Kidney (tissue), 14 donors: ENCODE results near the gene PRKRA. TPM values are rescaled to one million over a fixed set of nuclear protein-coding genes. Genes with fewer than 3 reads are reported as not detected.
"Not testable (repeated sequence)": the region's sequence is repeated elsewhere in the genome, so short reads cannot be mapped to it uniquely, and the experiment has no call there.

Experiments
- DNase-seq, 5 donors: peaks; one replicate each; pipeline ENCODE4 v3.0.0-alpha.2; 2013 to 2020
- FAIRE-seq: peaks from 2 replicates; lab custom pipeline; 2012; peaks lifted over from hg19 to GRCh38; lab: Jason Lieb, UNC
- H3K27ac ChIP-seq, 2 donors: one replicate each; pipeline ENCODE4 v1.7.0; 2013; ENCODE audit warnings: low read depth in 2 of 2, low read length in 2 of 2, inconsistent platforms in 1 of 2
- H3K27me3 ChIP-seq: one replicate; pipeline ENCODE4 v1.7.1; 2013; ENCODE audit warnings: low read length, inconsistent platforms; ENCODE audit not compliant: control insufficient read depth, insufficient read depth
- H3K36me3 ChIP-seq, 3 donors: one replicate each; pipeline versions ENCODE4 v1.7.0 to v1.7.1; 2013; ENCODE audit warnings: low read length in 3 of 3, control low read depth in 1 of 3, inconsistent platforms in 1 of 3; ENCODE audit not compliant: insufficient read depth in 3 of 3, control insufficient read depth in 2 of 3
- H3K4me1 ChIP-seq, 3 donors: one replicate each; pipeline versions ENCODE4 v1.7.0 to v1.7.1; 2013; ENCODE audit warnings: low read length in 3 of 3, inconsistent platforms in 1 of 3, low read depth in 1 of 3; ENCODE audit not compliant: control insufficient read depth in 2 of 3, insufficient read depth in 2 of 3
- H3K4me3 ChIP-seq, 3 donors: one replicate each; pipeline versions ENCODE4 v1.7.0 to v1.8.1; 2013; ENCODE audit warnings: low read length in 3 of 3, control low read depth in 1 of 3, inconsistent platforms in 1 of 3
- H3K9ac ChIP-seq, 3 donors: one replicate each; pipeline versions ENCODE4 v1.7.0 to v1.7.1; 2013; ENCODE audit warnings: low read length in 3 of 3, control low read depth in 1 of 3, inconsistent platforms in 1 of 3
- H3K9me3 ChIP-seq, 3 donors: one replicate each; pipeline versions ENCODE4 v1.7.0 to v1.7.1; 2013; ENCODE audit warnings: low read length in 3 of 3, control low read depth in 1 of 3, inconsistent platforms in 1 of 3; ENCODE audit not compliant: control insufficient read depth in 2 of 3, insufficient read depth in 1 of 3
- CTCF ChIP-seq: IDR thresholded peaks from 3 replicates; pipeline ENCODE4 v1.5.1; 2012; ENCODE audit warnings: mild to moderate bottlenecking, moderate library complexity, borderline replicate concordance; ENCODE audit not compliant: insufficient read depth; ENCODE audit errors: extremely low read depth
- intact Hi-C: fragments of 100-400 bp; cut with DNase I; formaldehyde crosslinking; loops from one replicate; pipeline ENCODE4 v1.11.1; 2022
- polyA plus RNA-seq: library from polyadenylated mRNA; stranded (reverse); fragments of 350-450 nt; fragmentation: Illumina TruSeq; extraction: RNeasy Lipid Tissue Mini Kit (QIAGEN cat#74804); gene quantifications from one replicate; pipeline ENCODE4 v1.2.3, GENCODE V29; 2014; ENCODE audit warnings: low read depth, low replicate concordance; ENCODE audit not compliant: insufficient read depth
- total RNA-seq: library from RNA; stranded (reverse); fragmentation: NEBNext Ultra II Directional; extraction: Animal tissue kit (Norgen Biotek cat#: 25700); gene quantifications from one replicate; pipeline ENCODE4 v1.2.1, GENCODE V29; 2021
- donor health status: control.
- donor health status: control.
- donor health status: control.
- donor health status: control.
- donor health status: control.
- donor health status: DM: yes; HTN: yes; CAD: no.
- donor health status: Normal renal cell carcinoma (clear cell type).

PRKRA gene
- total and polyA plus RNA-seq, 2 donors from 2014 or later = 42.6 to 43.0 TPM

- no peaks in the 10 kb centered on the region for H3K9me3 ChIP-seq
- DNase-seq (no peak), FAIRE-seq (no peak)
- peaks cover 0 to 6% (median 3%) of the 10 kb centered on the region in 3 donors for H3K4me1 ChIP-seq
- no peak overlapping the region for H3K4me3 ChIP-seq
- no peak overlapping the region for H3K27ac ChIP-seq
- TF ChIP-seq CTCF = no peak
- H3K9ac ChIP-seq = no peak overlapping the region
- no peaks in the 10 kb centered on the region for H3K27me3 ChIP-seq
- no peaks in the 10 kb centered on the region for H3K36me3 ChIP-seq
- intact Hi-C loops = no loop called here
These were observed 23.6 kb upstream of the PRKRA start for GRCh38 chr2:178474560-178474959.

DNA sequence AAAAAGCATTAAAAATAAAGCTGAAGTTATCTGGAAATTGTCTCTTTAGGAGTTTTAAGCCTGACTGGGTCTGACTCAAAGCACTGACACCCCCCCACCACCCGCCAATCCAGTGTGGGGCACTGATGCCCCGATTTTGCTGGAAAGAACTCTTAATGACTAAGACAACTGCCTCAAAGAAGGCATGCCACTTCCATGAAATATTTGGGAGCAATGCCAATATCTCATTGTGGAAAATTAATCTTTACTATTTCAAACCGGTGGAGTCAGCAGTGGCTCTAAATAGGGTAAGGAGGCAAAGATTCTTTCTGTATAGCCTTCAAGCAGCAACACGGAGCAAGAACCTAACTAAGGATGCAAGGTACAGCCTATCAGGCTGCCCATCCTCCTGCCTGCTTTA is 23.0 kb upstream of the PRKRA start:
- intact Hi-C loops = no loop called here

DNA sequence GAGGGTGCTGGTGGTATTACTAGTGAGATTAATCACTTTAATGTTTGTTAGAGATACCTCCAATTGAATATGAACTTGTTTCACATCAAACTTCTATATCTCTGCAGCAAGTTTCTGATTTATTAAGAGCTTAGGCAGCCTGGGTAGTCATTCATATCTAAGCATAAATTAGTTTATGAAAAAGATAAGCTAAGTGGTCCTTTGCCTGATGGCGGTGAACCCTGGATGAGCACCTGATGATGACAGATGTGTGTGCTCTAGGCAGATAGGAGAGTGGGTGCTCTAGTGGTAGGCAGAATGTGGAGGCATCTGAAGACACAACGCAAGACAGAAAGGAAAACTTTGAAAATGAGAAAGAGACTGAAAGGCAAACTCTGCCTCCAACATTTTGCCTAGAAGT is 22.4 kb upstream of the PRKRA start:
- DNase-seq = no peak
- H3K36me3 ChIP-seq = no peaks in the 10 kb centered on the region
- no peak for TF ChIP-seq CTCF

More for the DNA sequence above, 23.0 kb upstream of the PRKRA start:
- Histone ChIP-seq H3K9me3 (no peaks in the 10 kb centered on the region), H3K27me3 (no peaks in the 10 kb centered on the region), H3K4me1 (peaks cover 0 to 3% (median 0%) of the 10 kb centered on the region in 3 donors), H3K27ac (no peak overlapping the region), H3K9ac (no peak overlapping the region), H3K36me3 (no peaks in the 10 kb centered on the region), H3K4me3 (no peak overlapping the region)
- FAIRE-seq = no peak
- no peak for TF ChIP-seq CTCF
- no peak for DNase-seq

DNA sequence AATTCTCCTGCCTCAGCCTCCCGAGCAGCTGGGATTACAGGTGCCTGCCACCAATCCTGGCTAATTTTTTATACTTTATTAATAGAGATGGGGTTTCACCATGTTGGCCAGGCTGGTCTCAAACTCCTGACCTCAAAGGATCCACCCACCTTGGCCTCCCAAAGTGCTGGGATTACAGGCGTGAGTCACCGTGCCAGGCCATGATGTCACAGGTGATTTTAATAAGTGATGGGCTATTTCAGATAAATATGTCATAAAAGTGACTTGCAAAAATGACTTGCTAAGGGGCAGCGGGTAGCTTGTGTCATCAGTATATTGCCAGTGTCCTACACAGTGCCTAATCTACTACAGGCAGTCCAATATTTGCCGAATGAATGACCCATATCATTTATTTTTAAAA is 20.3 kb upstream of the PRKRA start:
- intact Hi-C loops, H3K9me3 ChIP-seq, H3K4me3 ChIP-seq, DNase-seq, H3K4me1 ChIP-seq, H3K36me3 ChIP-seq, H3K9ac ChIP-seq, H3K27ac ChIP-seq, FAIRE-seq, H3K27me3 ChIP-seq: not testable (repeated sequence)

More for the DNA sequence above, 22.4 kb upstream of the PRKRA start:
- Histone ChIP-seq H3K9ac (no peak overlapping the region), H3K4me1 (peaks cover 0 to 3% (median 0%) of the 10 kb centered on the region in 3 donors), H3K27me3 (no peaks in the 10 kb centered on the region), H3K27ac (no peak overlapping the region), H3K9me3 (no peaks in the 10 kb centered on the region), H3K4me3 (no peak overlapping the region)
- intact Hi-C loops = no loop called here
- FAIRE-seq = no peak
